NT2/D1 (cell line): ENCODE results near the gene LOXL1.
"Not testable (repeated sequence)": the region's sequence is repeated elsewhere in the genome, so short reads cannot be mapped to it uniquely, and the experiment has no call there.

Source experiments
- YY1 ChIP-seq: IDR thresholded peaks from 2 replicates; pipeline ENCODE4 v1.6.1; 2011; ENCODE audit not compliant: insufficient read length, insufficient read depth
- ZNF274 ChIP-seq: IDR thresholded peaks from 2 replicates; pipeline ENCODE4 v1.6.1; 2011; ENCODE audit warnings: mild to moderate bottlenecking, low read depth, low read length

GRCh38 chr15:73938516-73938915 lies 12.3 kb downstream of the LOXL1 start:
- TF ChIP-seq YY1, ZNF274: not testable (repeated sequence)
